Activated CD4-positive, alpha-beta T cell treated with anti-CD3 and anti-CD28 coated beads, Interleukin-2, amount 50 U/mL, for 16 hours (primary cell): Measurements from ENCODE around the gene SZRD1.

ENCODE experiments used
- DNase-seq: peaks from one replicate; pipeline ENCODE4 v3.0.0-alpha.2; 2020

Gene SZRD1

DNA sequence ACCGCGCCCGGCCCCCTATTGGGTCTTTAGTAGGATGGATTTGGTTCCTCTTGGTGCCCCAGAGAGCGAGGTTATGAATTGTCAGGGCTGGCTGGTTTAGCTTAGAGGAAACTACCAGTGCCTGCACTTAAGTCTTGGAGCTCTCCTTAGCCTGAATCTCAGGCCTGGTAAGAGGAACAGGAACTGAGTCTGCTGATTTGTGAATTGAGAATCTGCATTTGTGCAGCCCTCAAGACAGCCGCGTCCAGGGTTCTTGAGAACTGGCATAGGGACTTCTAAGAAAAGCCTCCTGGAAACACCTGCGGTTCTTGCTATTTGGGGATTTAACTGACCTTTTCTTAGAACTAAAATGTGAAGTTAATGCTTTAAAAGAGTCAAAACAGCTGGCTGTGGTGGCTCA, 75.2 kb downstream of the SZRD1 start:
- DNase-seq, result peak; percentile 31

DNA sequence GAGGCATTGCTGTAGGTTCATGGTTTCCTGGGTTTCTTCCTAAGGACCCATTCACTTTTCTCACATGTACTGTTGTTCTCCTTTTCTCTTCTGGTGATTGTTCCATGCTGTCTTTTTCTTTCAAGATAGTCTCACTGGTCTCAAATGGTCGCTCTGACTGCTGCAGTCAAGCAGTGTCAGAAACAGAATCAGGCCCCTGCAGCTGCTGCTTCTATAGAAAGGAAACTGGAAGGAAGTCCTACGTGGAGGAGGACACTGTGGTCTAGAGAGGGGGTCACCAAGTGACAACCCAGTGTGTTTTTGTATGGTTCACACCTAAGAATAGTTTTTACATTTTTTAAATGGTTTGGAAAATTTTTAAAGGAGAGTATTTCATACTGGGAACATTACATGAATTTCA, 75.9 kb downstream of the SZRD1 start:
- DNase-seq, result no peak

DNA sequence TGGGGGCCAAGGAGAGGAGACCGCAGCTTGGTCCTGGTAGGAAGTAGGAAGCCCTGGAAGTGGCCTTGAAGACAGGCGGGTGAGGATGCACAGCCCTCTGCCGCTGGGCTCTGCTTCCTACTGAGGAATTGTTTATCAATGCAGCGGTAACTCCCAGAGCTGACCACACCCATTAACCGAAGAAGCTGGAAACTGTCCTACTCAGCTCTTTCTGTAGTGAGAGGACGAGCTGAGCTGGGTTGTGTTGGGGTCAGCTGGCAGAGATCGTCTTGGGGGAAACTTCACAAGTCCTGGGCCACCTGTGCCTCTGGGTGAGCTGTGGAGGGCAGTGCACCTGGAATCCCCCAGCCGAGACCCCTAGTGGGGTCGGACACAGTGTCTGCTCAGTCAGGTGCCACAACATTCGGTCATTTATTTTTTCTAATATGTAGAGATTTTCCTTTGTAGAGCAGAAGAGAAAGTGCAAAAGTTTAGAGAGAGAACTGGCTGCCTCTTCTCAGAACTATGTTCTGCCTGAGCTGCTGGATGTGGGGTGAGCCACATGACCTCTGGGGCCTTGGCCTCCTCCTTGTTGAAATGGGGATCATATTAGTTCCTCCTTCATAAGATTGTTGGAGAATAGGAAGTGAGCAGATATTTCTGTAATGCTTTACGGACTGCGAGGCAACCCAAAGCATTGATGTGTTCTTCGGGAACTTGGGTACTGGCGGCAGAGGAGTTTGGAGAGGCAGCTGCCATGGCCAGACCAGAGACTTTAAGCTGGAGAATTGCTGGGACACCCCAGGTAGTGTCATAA, 77.1 kb downstream of the SZRD1 start:
- DNase-seq, result no peak

DNA sequence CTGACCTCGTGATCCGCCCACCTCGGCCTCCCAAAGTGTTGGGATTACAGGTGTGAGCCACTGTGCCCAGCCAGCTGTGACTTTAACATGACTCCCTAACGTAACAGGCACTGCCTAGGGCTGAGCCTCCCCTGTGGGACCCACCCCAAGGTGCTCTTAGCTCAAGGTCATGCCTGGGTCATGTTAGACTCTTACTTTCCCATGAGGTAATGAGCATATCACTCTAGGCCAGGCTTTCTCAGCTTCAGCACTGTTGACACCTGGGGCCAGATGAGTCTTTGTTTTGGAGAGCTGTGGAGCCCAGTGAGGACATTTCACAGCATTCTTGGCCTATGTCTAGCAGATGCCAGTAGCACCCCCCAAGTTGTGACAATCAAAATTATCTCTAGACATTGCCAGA, 78.0 kb downstream of the SZRD1 start:
- no peak for DNase-seq

DNA sequence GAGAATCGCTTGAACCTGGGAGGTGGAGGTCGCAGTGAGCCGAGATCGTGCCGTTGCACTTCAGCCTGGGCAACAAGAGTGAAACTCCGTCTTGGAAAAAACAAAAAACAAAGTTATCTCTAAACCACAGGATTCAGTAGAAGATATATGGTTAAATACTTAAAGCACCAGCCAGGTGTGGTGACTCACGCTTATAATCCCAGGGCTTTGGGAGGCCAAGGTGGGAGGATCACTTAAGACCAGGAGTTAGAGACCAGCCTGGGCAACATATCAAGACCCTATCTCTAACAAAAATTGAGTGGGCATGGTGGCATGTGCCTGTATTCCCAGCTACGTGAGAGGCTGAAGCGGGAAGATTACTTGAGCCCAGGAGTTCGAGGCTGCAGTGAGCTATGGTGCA, 79.1 kb downstream of the SZRD1 start:
- no peak for DNase-seq

DNA sequence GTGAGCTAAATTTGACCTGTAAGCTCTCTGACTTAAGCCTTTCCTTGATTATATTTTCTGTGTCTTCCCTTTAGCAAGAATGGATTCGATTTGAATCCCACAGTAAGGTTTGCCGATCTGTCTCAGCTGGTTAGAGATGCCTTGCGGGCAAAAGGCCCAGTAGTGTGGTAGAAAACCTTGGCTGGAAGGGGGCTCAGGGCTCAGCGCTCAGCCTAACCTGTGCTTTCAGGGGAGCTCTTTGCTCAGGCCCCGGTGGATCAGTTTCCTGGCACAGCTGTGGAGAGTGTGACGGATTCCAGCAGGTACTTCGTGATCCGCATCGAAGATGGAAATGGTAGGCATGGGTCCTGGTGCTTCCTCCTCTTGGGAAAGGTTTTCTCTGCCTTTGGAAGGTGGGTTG, 80.6 kb downstream of the SZRD1 start:
- DNase-seq, result no peak
